Measurements from ENCODE around the gene SEMA6B. TPM values are rescaled to one million over a fixed set of nuclear protein-coding genes. Genes with fewer than 3 reads are reported as not detected.
"Not testable (repeated sequence)": the region's sequence is repeated elsewhere in the genome, so short reads cannot be mapped to it uniquely, and the experiment has no call there.

Gene SEMA6B
- total and polyA plus RNA-seq, 8 donors: 2.1 to 24.7 (median 3.3) TPM

DNA sequence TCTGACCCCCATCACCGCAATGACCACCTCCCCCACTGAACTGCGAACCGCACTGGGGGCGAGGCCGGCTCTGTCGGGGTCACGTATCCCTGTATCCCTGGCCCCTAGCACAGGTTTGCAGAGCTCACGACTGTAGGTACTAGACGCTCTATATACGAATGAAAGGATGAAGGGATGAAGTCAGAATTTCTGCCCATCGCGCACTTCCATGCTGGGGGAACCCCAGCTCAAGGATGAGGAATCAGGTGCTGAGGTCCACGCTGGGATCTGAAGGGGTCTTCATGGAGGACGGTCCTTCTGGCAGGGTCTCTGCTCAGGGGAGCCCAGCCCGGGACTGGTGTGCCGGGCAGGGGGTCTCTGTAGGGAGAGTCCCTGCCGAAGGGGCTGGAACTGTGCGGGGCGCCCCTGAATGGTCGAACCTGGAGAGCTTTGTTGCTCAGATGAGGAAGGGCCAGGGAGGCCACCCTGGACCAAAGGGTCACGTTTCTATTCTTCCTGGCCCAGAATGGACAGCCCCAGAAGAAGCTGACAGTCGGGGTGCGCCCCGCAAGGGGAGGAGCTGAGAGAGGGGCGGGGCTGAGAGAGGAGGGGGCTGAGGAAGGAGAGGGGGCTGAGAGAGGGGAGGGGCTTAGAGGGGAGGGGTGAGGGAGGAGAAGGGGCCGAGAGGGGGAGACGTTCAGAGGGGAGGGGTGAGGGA, 37.9 kb upstream of the SEMA6B start:
- ATAC-seq (peak; percentile 21), DNase-seq (no peak)
- Histone ChIP-seq H3K36me3 (no peaks in the 10 kb centered on the region), H3K27me3 (peaks cover 20 to 99% of the 10 kb centered on the region in 2 donors), H3K9me3 (no peaks in the 10 kb centered on the region), H3K4me1 (peaks cover 0 to 5% of the 10 kb centered on the region in 2 donors), H3K27ac (no peak overlapping the region), H3K4me3 (no peak overlapping the region)
- intact Hi-C loops (cut with DNase I): no loop called here
- TF ChIP-seq CTCF (IDR thresholded peaks at IDR 0.05): no peak

GRCh38 chr19:4596033-4596904, 36.8 kb upstream of the SEMA6B start:
- no peaks in the 10 kb centered on the region for H3K9me3 ChIP-seq
- DNase-seq (no peak), ATAC-seq (no peak)
- peaks cover 20 to 99% of the 10 kb centered on the region in 2 donors for H3K27me3 ChIP-seq
- H3K4me3 ChIP-seq: no peak overlapping the region
- no peaks in the 10 kb centered on the region for H3K36me3 ChIP-seq
- no peak overlapping the region for H3K27ac ChIP-seq
- TF ChIP-seq CTCF (IDR thresholded peaks at IDR 0.05): no peak
- peaks cover 0 to 5% of the 10 kb centered on the region in 2 donors for H3K4me1 ChIP-seq
- intact Hi-C loops (cut with DNase I): no loop called here

DNA sequence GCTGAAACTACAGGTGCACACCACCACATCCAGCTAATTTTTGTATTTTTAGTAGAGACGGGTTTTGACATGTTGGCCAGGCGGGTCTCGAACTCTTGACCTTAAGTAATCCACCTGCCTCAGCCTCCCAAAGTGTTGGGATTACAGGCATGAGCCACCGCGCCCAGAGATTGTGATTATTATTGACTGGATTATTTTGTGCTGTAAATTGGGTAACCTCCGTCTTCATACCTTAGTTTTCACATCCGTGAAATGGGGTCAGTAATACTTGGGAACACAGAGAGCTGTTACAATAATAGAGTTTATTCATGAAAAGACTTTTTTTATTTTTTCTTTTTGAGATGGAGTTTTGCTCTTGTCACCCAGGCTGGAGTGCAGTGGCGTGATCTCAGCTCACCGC, 35.7 kb upstream of the SEMA6B start:
- H3K36me3 ChIP-seq; intact Hi-C loops (cut with DNase I); DNase-seq; H3K4me1 ChIP-seq; H3K9me3 ChIP-seq; ATAC-seq; H3K4me3 ChIP-seq; H3K27ac ChIP-seq: not testable (repeated sequence)
- peaks cover 20 to 99% of the 10 kb centered on the region in 2 donors for H3K27me3 ChIP-seq

DNA sequence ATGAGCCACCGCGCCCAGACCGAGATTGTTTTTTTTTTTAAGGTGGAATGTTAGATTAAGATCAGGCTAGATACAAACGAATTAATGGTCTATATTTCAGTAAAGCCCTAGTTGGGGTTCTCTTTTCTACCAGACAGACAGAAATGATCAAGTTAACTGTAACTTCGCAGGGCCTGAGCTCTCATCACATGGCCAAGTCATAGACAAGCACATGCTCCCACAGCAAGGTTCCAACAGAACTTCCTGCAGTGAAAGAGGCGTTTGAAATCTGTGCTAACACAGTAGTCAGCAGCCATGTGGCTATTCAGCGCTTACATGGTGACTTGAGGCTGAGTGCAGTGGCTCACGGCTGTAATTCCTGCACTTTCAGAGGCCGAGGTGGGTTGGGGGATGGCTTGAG, 34.7 kb upstream of the SEMA6B start:
- no peak for TF ChIP-seq CTCF (IDR thresholded peaks at IDR 0.05)
- Histone ChIP-seq H3K36me3 (no peaks in the 10 kb centered on the region), H3K4me1 (peaks cover 0 to 5% of the 10 kb centered on the region in 2 donors), H3K27me3 (peaks cover 16 to 99% of the 10 kb centered on the region in 2 donors), H3K9me3 (no peaks in the 10 kb centered on the region), H3K27ac (no peak overlapping the region), H3K4me3 (no peak overlapping the region)
- ATAC-seq (no peak), DNase-seq (no peak)
- intact Hi-C loops (cut with DNase I): no loop called here

GRCh38 chr19:4593409-4593851, 33.9 kb upstream of the SEMA6B start:
- ATAC-seq (no peak), DNase-seq (no peak)
- peaks cover 0 to 3% of the 10 kb centered on the region in 2 donors for H3K4me1 ChIP-seq
- intact Hi-C loops (cut with DNase I): no loop called here
- H3K4me3 ChIP-seq: no peak overlapping the region
- no peaks in the 10 kb centered on the region for H3K36me3 ChIP-seq
- TF ChIP-seq CTCF (IDR thresholded peaks at IDR 0.05): no peak
- H3K9me3 ChIP-seq: no peaks in the 10 kb centered on the region
- no peak overlapping the region for H3K27ac ChIP-seq
- peaks cover 14 to 91% of the 10 kb centered on the region in 2 donors for H3K27me3 ChIP-seq
